Peyer's patch (tissue), 4 donors: Measurements from ENCODE around the gene GAK.

Experiments
- CTCF ChIP-seq, 6 experiments: fragments of 450-650 bp in 4 of 6; fragments of 200-600 bp in 2 of 6; sonication (generic) in 1 of 6; IDR thresholded peaks; one replicate each; pipeline ENCODE4 v1.5.1; 2017 to 2019; ENCODE audit warnings: antibody characterized with exemption in 6 of 6, mild to moderate bottlenecking in 3 of 6, moderate library complexity in 1 of 6
- POLR2A ChIP-seq, 2 donors: fragments of 450-650 bp; IDR thresholded peaks; one replicate each; pipeline ENCODE4 v1.5.1; 2017; ENCODE audit warnings: antibody characterized with exemption in 2 of 2, mild to moderate bottlenecking in 2 of 2, moderate library complexity in 2 of 2

- no peak for TF ChIP-seq CTCF (IDR thresholded peaks at IDR 0.05)
- TF ChIP-seq POLR2A (IDR thresholded peaks at IDR 0.05): no peak
Measured at GRCh38 chr4:874056-874455, 58.1 kb downstream of the GAK start.
